Measurements from ENCODE around the gene ABCG8.
"Not testable (repeated sequence)": the region's sequence is repeated elsewhere in the genome, so short reads cannot be mapped to it uniquely, and the experiment has no call there.

Gene ABCG8

DNA sequence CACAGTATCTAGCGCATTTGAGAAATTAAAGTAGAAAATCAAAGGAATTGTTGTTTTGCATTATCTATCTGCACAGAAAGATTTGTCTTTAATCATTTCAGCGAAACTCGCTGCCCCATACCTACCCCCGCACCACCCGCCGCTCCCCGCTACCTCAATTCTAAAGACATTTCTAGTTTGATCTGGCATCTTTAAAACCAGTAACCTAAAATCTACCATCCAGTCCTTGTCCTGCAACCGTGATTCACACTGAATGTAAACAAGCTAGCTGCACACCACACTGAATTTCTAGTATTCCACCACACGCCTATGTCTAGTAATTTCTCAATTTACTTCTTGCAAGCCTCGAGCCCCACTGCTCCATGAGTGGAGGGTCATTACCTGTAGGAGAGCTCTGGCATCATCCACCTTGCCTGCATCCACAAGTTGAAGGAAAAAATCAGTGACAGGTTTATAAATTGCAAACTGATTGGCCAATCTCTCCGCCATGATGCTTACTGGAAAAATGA, 60.1 kb downstream of the ABCG8 start:
- H3K4me3 ChIP-seq (ENCODE audit: control insufficient read depth, low read depth, low read length), result no peak overlapping the region
- TF ChIP-seq, protein P1, sequence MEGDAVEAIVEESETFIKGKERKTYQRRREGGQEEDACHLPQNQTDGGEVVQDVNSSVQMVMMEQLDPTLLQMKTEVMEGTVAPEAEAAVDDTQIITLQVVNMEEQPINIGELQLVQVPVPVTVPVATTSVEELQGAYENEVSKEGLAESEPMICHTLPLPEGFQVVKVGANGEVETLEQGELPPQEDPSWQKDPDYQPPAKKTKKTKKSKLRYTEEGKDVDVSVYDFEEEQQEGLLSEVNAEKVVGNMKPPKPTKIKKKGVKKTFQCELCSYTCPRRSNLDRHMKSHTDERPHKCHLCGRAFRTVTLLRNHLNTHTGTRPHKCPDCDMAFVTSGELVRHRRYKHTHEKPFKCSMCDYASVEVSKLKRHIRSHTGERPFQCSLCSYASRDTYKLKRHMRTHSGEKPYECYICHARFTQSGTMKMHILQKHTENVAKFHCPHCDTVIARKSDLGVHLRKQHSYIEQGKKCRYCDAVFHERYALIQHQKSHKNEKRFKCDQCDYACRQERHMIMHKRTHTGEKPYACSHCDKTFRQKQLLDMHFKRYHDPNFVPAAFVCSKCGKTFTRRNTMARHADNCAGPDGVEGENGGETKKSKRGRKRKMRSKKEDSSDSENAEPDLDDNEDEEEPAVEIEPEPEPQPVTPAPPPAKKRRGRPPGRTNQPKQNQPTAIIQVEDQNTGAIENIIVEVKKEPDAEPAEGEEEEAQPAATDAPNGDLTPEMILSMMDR (IDR thresholded peaks at IDR 0.05; ENCODE audit: control insufficient read depth, insufficient read depth, low read depth, low read length, missing control alignments), result no peak
- DNase-seq (ENCODE audit: low read depth), result no peak

- H3K4me3 ChIP-seq (ENCODE audit: control insufficient read depth, low read depth, low read length), result no peak overlapping the region
- TF ChIP-seq, protein P1 (IDR thresholded peaks at IDR 0.05; ENCODE audit: control insufficient read depth, insufficient read depth, low read depth, low read length, missing control alignments), result no peak
- DNase-seq (ENCODE audit: low read depth), result no peak
Observed at GRCh38 chr2:43899589-43899988, 60.8 kb downstream of the ABCG8 start.

DNA sequence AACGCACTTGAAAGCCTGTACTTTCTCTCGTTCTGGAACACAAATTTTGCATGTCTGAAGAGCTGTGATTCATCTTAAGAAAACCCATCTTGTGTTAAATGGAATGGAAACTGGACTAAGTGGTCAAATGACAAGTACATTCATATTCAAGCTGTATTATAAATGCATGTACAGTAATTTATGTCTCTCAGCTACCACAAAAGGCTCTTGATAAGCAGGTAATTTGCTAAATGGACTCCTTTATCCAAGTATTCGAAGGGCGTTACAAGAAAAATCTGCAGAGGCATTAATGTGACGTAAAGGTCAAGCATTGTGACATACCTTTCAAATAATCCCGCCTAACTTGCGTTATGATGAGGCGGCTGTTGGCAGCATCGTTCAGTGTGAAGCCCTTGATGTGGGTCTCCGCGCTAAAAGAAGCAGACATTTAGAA, 66.6 kb downstream of the ABCG8 start:
- TF ChIP-seq, protein P1 (IDR thresholded peaks at IDR 0.05; ENCODE audit: control insufficient read depth, insufficient read depth, low read depth, low read length, missing control alignments), result no peak
- H3K4me3 ChIP-seq (ENCODE audit: control insufficient read depth, low read depth, low read length), result no peak overlapping the region
- DNase-seq (ENCODE audit: low read depth), result no peak

DNA sequence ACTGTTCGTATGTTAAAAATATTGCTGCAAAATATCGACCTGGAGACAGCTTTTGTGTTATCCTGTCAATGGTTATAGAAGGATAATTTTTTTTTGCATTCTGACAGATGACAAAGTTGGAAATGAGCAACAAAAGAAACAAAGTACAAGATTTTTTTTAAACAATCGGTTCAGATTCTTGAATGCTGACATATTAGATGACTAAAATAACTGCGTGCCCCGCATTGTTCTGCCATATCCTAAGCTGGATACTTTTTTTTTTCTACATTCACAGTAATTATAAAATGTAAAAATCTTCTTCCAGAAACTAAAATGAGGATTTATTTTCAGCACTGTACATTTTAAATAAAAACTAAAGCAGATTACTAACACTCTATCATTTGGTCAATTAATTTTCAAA, 67.1 kb downstream of the ABCG8 start:
- TF ChIP-seq, protein P1 (IDR thresholded peaks at IDR 0.05; ENCODE audit: control insufficient read depth, insufficient read depth, low read depth, low read length, missing control alignments), result no peak
- H3K4me3 ChIP-seq (ENCODE audit: control insufficient read depth, low read depth, low read length), result no peak overlapping the region
- DNase-seq (ENCODE audit: low read depth), result no peak

DNA sequence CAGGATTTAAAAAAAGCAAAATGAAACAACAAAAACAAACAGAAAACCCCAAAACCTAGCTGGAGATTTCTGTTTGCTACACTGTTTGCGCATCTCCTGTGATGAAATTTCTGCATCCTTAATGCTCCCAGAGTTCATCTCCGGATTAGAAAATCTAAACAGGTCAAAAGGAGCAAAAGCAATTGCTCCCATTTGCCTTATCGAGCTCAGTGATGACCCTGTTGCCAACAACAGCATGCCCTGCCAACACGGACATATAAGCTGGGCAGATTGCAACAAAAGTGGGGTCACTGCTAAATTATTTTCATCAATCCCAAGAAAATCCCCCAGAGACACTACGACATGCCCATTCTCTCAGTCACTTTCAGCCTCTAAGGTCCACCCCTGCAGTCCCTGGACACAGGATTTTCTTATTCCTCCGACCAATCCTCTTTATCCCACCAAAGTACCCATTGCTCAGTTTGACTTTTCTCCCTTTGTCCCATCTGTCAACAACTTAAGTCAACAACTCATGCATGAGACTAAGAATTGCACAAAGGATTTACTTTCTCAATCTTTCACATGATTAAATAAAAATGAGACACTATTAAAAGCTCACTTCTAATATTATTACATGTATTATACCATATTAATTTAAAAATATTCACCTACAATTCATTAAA, 67.8 kb downstream of the ABCG8 start:
- H3K4me3 ChIP-seq (ENCODE audit: control insufficient read depth, low read depth, low read length), result no peak overlapping the region
- DNase-seq (ENCODE audit: low read depth), result no peak
- TF ChIP-seq, protein P1 (IDR thresholded peaks at IDR 0.05; ENCODE audit: control insufficient read depth, insufficient read depth, low read depth, low read length, missing control alignments), result no peak

GRCh38 chr2:43911136-43911790, 72.5 kb downstream of the ABCG8 start:
- not testable (repeated sequence) for DNase-seq (ENCODE audit: low read depth); H3K4me3 ChIP-seq (ENCODE audit: control insufficient read depth, low read depth, low read length)

- DNase-seq (ENCODE audit: low read depth), result no peak
- no peak overlapping the region for H3K4me3 ChIP-seq (ENCODE audit: control insufficient read depth, low read depth, low read length)
- TF ChIP-seq, protein P1 (IDR thresholded peaks at IDR 0.05; ENCODE audit: control insufficient read depth, insufficient read depth, low read depth, low read length, missing control alignments), result no peak
Observed at GRCh38 chr2:43924463-43924862, 85.7 kb downstream of the ABCG8 start.

All from AG09309 (cell line).